Fibroblast of lung (primary cell): ENCODE measurements around the gene RMRP.

ENCODE experiments used
- CTCF ChIP-seq, 2 donors: IDR thresholded peaks in 1 of 2; conservative IDR thresholded peaks in 1 of 2; 1 replicate in 1 of 2; 2 replicates in 1 of 2; pipeline ENCODE4 v1.5.1; 2011 to 2012; ENCODE audit warnings: low read length in 2 of 2, control low read depth in 1 of 2, inconsistent platforms in 1 of 2, low read depth in 1 of 2, mild to moderate bottlenecking in 1 of 2
- EZH2 ChIP-seq: IDR thresholded peaks from 2 replicates; pipeline ENCODE4 v1.5.1; 2012; ENCODE audit warnings: low read length, control low read depth, mild to moderate bottlenecking; ENCODE audit errors: missing control alignments

GRCh38 chr9:35706951-35707350 is 49.1 kb upstream of the RMRP start:
- TF ChIP-seq CTCF (conservative IDR thresholded peaks at IDR 0.05 in 1 of 2, IDR thresholded peaks at IDR 0.05 in 1 of 2; ENCODE audit: low read depth in 1 of 2, low read length in 2 of 2) (no peak), EZH2 (no peak)
